Measurements from ENCODE around the gene CHRNA1. TPM values are rescaled to one million over a fixed set of nuclear protein-coding genes. Genes with fewer than 3 reads are reported as not detected.
A peak's percentile ranks its signal among the peaks of the same experiment; 100 is the strongest.

CHRNA1 gene
- total RNA-seq, 1 experiment from 2014 or later, result not detected

- Histone ChIP-seq H2AFZ (ENCODE audit: low read length) (no peak overlapping the region), H3K79me2 (ENCODE audit: insufficient read depth, low read length) (no peaks in the 10 kb centered on the region), H4K8ac (replicated peaks; ENCODE audit: insufficient read length, low read depth, low read length) (no peak overlapping the region), H3K4ac (ENCODE audit: low read depth, low read length) (no peak overlapping the region), H3K4me2 (ENCODE audit: insufficient read depth, insufficient read length, low read length) (no peak overlapping the region), H3K4me1 (ENCODE audit: insufficient read depth, low read length) (peaks cover 14% of the 10 kb centered on the region; the same call in 1 of the 2 replicates), H3T11ph (ENCODE audit: low read length) (no peak overlapping the region), H3K9ac (ENCODE audit: extremely low read depth, insufficient read length, low read length) (no peak overlapping the region), H3K9me3 (ENCODE audit: control insufficient read depth, low read depth, low read length) (no peaks in the 10 kb centered on the region), H3K27me3 (ENCODE audit: insufficient read depth, low read length) (no peaks in the 10 kb centered on the region), H3K79me1 (ENCODE audit: insufficient read depth, low read depth, low read length, poor library complexity, severe bottlenecking) (no peaks in the 10 kb centered on the region), H2BK5ac (ENCODE audit: insufficient read length, low read length) (no peak overlapping the region), H4K20me1 (ENCODE audit: control insufficient read depth, insufficient read depth, insufficient read length) (no peaks in the 10 kb centered on the region), H3K23me2 (ENCODE audit: insufficient read length, low read depth, low read length, poor library complexity, severe bottlenecking) (no peaks in the 10 kb centered on the region), H3K14ac (ENCODE audit: insufficient read depth, low read length) (no peak overlapping the region), H2AK5ac (ENCODE audit: insufficient read length, low read length) (no peak overlapping the region), H3K23ac (ENCODE audit: insufficient read length, low read depth, low read length) (no peak overlapping the region), H2BK12ac (ENCODE audit: insufficient read length, low read depth, low read length) (no peak overlapping the region), H3K56ac (ENCODE audit: insufficient read length, low read depth, low read length) (no peak overlapping the region), H4K5ac (ENCODE audit: insufficient read length, low read depth, low read length) (no peak overlapping the region), H3K18ac (ENCODE audit: insufficient read length, low read depth, low read length) (no peak overlapping the region), H4K91ac (ENCODE audit: insufficient read length, low read depth, low read length) (no peak overlapping the region), H2BK120ac (ENCODE audit: low read depth, low read length, poor library complexity, severe bottlenecking) (no peak overlapping the region), H2BK20ac (ENCODE audit: low read depth, low read length, poor library complexity, severe bottlenecking) (no peak overlapping the region), H3K27ac (ENCODE audit: insufficient read length, low read depth, low read length) (peak overlapping the region; percentile 69), H2BK15ac (ENCODE audit: low read depth, low read length) (no peak overlapping the region)
- Mint-ChIP-seq H3K4me1 (peaks cover 56 to 61% of the 10 kb centered on the region in 2 experiments), H3K4me3 (no peak overlapping the region), H3K27me3 (ENCODE audit: low read depth) (peaks cover 5% of the 10 kb centered on the region; the same call in 1 of the 2 replicates), H3K36me3 (ENCODE audit: insufficient read depth in 1 of 3, low read depth in 3 of 3) (peaks cover 0 to 5% (median 0%) of the 10 kb centered on the region in 3 experiments; a peak in 4 of 7 replicates), H3K9me3 (peaks cover 0 to 3% of the 10 kb centered on the region in 2 experiments; a peak in 1 of 5 replicates), H3K27ac (peak overlapping the region; percentile 59 to 88 (median 84); a peak in 4 of 7 replicates)
- TF ChIP-seq, protein P1, sequence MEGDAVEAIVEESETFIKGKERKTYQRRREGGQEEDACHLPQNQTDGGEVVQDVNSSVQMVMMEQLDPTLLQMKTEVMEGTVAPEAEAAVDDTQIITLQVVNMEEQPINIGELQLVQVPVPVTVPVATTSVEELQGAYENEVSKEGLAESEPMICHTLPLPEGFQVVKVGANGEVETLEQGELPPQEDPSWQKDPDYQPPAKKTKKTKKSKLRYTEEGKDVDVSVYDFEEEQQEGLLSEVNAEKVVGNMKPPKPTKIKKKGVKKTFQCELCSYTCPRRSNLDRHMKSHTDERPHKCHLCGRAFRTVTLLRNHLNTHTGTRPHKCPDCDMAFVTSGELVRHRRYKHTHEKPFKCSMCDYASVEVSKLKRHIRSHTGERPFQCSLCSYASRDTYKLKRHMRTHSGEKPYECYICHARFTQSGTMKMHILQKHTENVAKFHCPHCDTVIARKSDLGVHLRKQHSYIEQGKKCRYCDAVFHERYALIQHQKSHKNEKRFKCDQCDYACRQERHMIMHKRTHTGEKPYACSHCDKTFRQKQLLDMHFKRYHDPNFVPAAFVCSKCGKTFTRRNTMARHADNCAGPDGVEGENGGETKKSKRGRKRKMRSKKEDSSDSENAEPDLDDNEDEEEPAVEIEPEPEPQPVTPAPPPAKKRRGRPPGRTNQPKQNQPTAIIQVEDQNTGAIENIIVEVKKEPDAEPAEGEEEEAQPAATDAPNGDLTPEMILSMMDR (conservative IDR thresholded peaks at IDR 0.05), result no peak
- DNase-seq, result no peak
- WGBS (ENCODE audit: extremely low coverage, insufficient read length, low lambda C conversion rate), result no CpG with 5 or more reads among the region's 8 CpGs
These were observed 21.9 kb upstream of the CHRNA1 start for GRCh38 chr2:174786066-174786725.

Measured in H9 (cell line).